Immature natural killer cell (primary cell): Measurements from ENCODE around the gene NKAIN1. TPM values are rescaled to one million over a fixed set of nuclear protein-coding genes. Genes with fewer than 3 reads are reported as not detected.
"Not testable (repeated sequence)": the region's sequence is repeated elsewhere in the genome, so short reads cannot be mapped to it uniquely, and the experiment has no call there.

Source experiments
- DNase-seq, 3 donors: peaks; one replicate each; pipeline ENCODE4 v3.0.0; 2022; ENCODE audit warnings: mixed read lengths in 1 of 3
- H3K27ac Mint-ChIP-seq, 6 donors: one replicate each; pipeline ENCODE4 v1.8.0; 2020; ENCODE audit warnings: mixed read lengths in 6 of 6, mild to moderate bottlenecking in 5 of 6, inconsistent platforms in 4 of 6, moderate library complexity in 3 of 6
- H3K27me3 Mint-ChIP-seq, 3 donors: one replicate each; pipeline ENCODE4 v1.8.0; 2020 to 2021; ENCODE audit warnings: low read depth in 3 of 3, mild to moderate bottlenecking in 3 of 3, mixed read lengths in 3 of 3, moderate library complexity in 3 of 3, inconsistent platforms in 1 of 3
- H3K36me3 Mint-ChIP-seq, 3 donors: one replicate each; pipeline ENCODE4 v1.8.0; 2020; ENCODE audit warnings: mixed read lengths in 3 of 3, inconsistent platforms in 2 of 3, mild to moderate bottlenecking in 2 of 3
- H3K4me1 Mint-ChIP-seq, 2 donors: one replicate each; pipeline ENCODE4 v1.8.0; 2020; ENCODE audit warnings: inconsistent platforms in 2 of 2, mild to moderate bottlenecking in 2 of 2, mixed read lengths in 2 of 2, moderate library complexity in 1 of 2
- H3K4me3 Mint-ChIP-seq, 5 donors: one replicate each; pipeline ENCODE4 v1.8.0; 2020; ENCODE audit warnings: mild to moderate bottlenecking in 5 of 5, mixed read lengths in 5 of 5, inconsistent platforms in 3 of 5, moderate library complexity in 3 of 5
- H3K9me3 Mint-ChIP-seq, 6 donors: one replicate each; pipeline ENCODE4 v1.8.0; 2020; ENCODE audit warnings: mild to moderate bottlenecking in 6 of 6, mixed read lengths in 6 of 6, inconsistent platforms in 4 of 6, moderate library complexity in 3 of 6
- polyA plus RNA-seq, 3 donors: library from polyadenylated mRNA; unstranded; fragments of 300-500 nt; fragmentation: Illumina TruSeq; gene quantifications; one replicate each; pipeline ENCODE4 v1.2.3, GENCODE V29; 2021

The NKAIN1 gene
- polyA plus RNA-seq, 3 donors from 2014 or later = 0.35 TPM; not detected in 2

- DNase-seq = no peak
- no peaks in the 10 kb centered on the region for H3K36me3 Mint-ChIP-seq
- peaks cover 6 to 12% of the 10 kb centered on the region in 2 donors for H3K4me1 Mint-ChIP-seq
- peaks cover 2 to 14% (median 8%) of the 10 kb centered on the region in 3 donors for H3K27me3 Mint-ChIP-seq
- no peak overlapping the region for H3K27ac Mint-ChIP-seq
- peak overlapping the region in 2 of 5 donors; percentile 33 to 51 for H3K4me3 Mint-ChIP-seq
- no peaks in the 10 kb centered on the region for H3K9me3 Mint-ChIP-seq
These were observed 59.3 kb downstream of the NKAIN1 start for GRCh38 chr1:31180338-31180737.

- not testable (repeated sequence) for H3K9me3 Mint-ChIP-seq, H3K36me3 Mint-ChIP-seq, H3K27me3 Mint-ChIP-seq, DNase-seq, H3K4me1 Mint-ChIP-seq, H3K27ac Mint-ChIP-seq, H3K4me3 Mint-ChIP-seq
These were observed 63.4 kb downstream of the NKAIN1 start for GRCh38 chr1:31176291-31176690.

GRCh38 chr1:31170486-31170735 lies 69.3 kb downstream of the NKAIN1 start:
- Mint-ChIP-seq H3K4me1 (no peaks in the 10 kb centered on the region), H3K27me3 (peaks cover 0 to 6% (median 0%) of the 10 kb centered on the region in 3 donors), H3K27ac (no peak overlapping the region)

GRCh38 chr1:31166462-31166861 lies 73.2 kb downstream of the NKAIN1 start:
- Mint-ChIP-seq H3K36me3 (no peaks in the 10 kb centered on the region), H3K9me3 (no peaks in the 10 kb centered on the region), H3K4me3 (no peak overlapping the region), H3K4me1 (peaks cover 0 to 11% of the 10 kb centered on the region in 2 donors), H3K27ac (no peak overlapping the region), H3K27me3 (peaks cover 2 to 6% (median 2%) of the 10 kb centered on the region in 3 donors)
- no peak for DNase-seq

More at GRCh38 chr1:31170486-31170735, 69.3 kb downstream of the NKAIN1 start:
- H3K36me3 Mint-ChIP-seq = no peaks in the 10 kb centered on the region
- DNase-seq = no peak
- H3K9me3 Mint-ChIP-seq = no peaks in the 10 kb centered on the region
- no peak overlapping the region for H3K4me3 Mint-ChIP-seq

- DNase-seq = no peak
- Mint-ChIP-seq H3K4me1 (peaks cover 0 to 13% of the 10 kb centered on the region in 2 donors), H3K27me3 (peaks cover 2 to 6% (median 5%) of the 10 kb centered on the region in 3 donors), H3K9me3 (no peaks in the 10 kb centered on the region), H3K27ac (no peak overlapping the region), H3K36me3 (no peaks in the 10 kb centered on the region), H3K4me3 (no peak overlapping the region)
These were observed 75.4 kb downstream of the NKAIN1 start for GRCh38 chr1:31164291-31164690.

GRCh38 chr1:31163866-31164265 lies 75.8 kb downstream of the NKAIN1 start:
- Mint-ChIP-seq H3K36me3 (no peaks in the 10 kb centered on the region), H3K27me3 (peaks cover 2 to 6% (median 5%) of the 10 kb centered on the region in 3 donors), H3K27ac (no peak overlapping the region), H3K9me3 (no peaks in the 10 kb centered on the region), H3K4me1 (peaks cover 0 to 13% of the 10 kb centered on the region in 2 donors), H3K4me3 (no peak overlapping the region)
- no peak for DNase-seq

GRCh38 chr1:31161571-31161970 lies 78.1 kb downstream of the NKAIN1 start:
- Mint-ChIP-seq H3K27me3 (peaks cover 2 to 5% (median 4%) of the 10 kb centered on the region in 3 donors), H3K27ac (no peak overlapping the region), H3K36me3 (no peaks in the 10 kb centered on the region), H3K9me3 (no peaks in the 10 kb centered on the region), H3K4me3 (peak overlapping the region in 1 of 5 donors; percentile 23), H3K4me1 (peaks cover 0 to 13% of the 10 kb centered on the region in 2 donors)
- DNase-seq = no peak

GRCh38 chr1:31159869-31160611 lies 79.6 kb downstream of the NKAIN1 start:
- H3K27ac Mint-ChIP-seq = no peak overlapping the region
- no peak for DNase-seq
- no peaks in the 10 kb centered on the region for H3K9me3 Mint-ChIP-seq
- H3K27me3 Mint-ChIP-seq = peaks cover 2 to 5% (median 2%) of the 10 kb centered on the region in 3 donors
- H3K4me1 Mint-ChIP-seq = peaks cover 5 to 20% of the 10 kb centered on the region in 2 donors
- no peaks in the 10 kb centered on the region for H3K36me3 Mint-ChIP-seq
- no peak overlapping the region for H3K4me3 Mint-ChIP-seq

- Mint-ChIP-seq H3K27ac (no peak overlapping the region), H3K4me3 (no peak overlapping the region), H3K27me3 (peaks cover 2 to 5% (median 2%) of the 10 kb centered on the region in 3 donors), H3K36me3 (no peaks in the 10 kb centered on the region), H3K9me3 (no peaks in the 10 kb centered on the region), H3K4me1 (peaks cover 7 to 23% of the 10 kb centered on the region in 2 donors)
- no peak for DNase-seq
These were observed 80.4 kb downstream of the NKAIN1 start for GRCh38 chr1:31159323-31159722.

GRCh38 chr1:31155216-31155806 lies 84.4 kb downstream of the NKAIN1 start:
- peak overlapping the region; percentile 82 to 88 (median 87) for H3K4me3 Mint-ChIP-seq
- peak; percentile 12 to 28 (median 24) for DNase-seq
- H3K4me1 Mint-ChIP-seq = peaks cover 9 to 13% of the 10 kb centered on the region in 2 donors
- H3K27ac Mint-ChIP-seq = peak overlapping the region in 1 of 6 donors; percentile 70
- H3K27me3 Mint-ChIP-seq = peaks cover 0 to 5% (median under 1%) of the 10 kb centered on the region in 3 donors
- no peaks in the 10 kb centered on the region for H3K36me3 Mint-ChIP-seq
- no peaks in the 10 kb centered on the region for H3K9me3 Mint-ChIP-seq

- Mint-ChIP-seq H3K36me3 (no peaks in the 10 kb centered on the region), H3K27me3 (peaks cover 0 to 5% (median 2%) of the 10 kb centered on the region in 3 donors), H3K27ac (peak overlapping the region in 3 of 6 donors; percentile 22 to 60 (median 45)), H3K4me3 (peak overlapping the region; percentile 72 to 88 (median 87)), H3K4me1 (peaks cover 9 to 13% of the 10 kb centered on the region in 2 donors), H3K9me3 (no peaks in the 10 kb centered on the region)
- DNase-seq = peak in 2 of 3 donors; percentile 19 to 30
These were observed 85.0 kb downstream of the NKAIN1 start for GRCh38 chr1:31154632-31155215.

GRCh38 chr1:31154000-31154631 lies 85.6 kb downstream of the NKAIN1 start:
- H3K27me3 Mint-ChIP-seq = peaks cover 0 to 5% (median 2%) of the 10 kb centered on the region in 3 donors
- no peak for DNase-seq
- peak overlapping the region; percentile 72 to 88 (median 79) for H3K4me3 Mint-ChIP-seq
- no peaks in the 10 kb centered on the region for H3K36me3 Mint-ChIP-seq
- no peaks in the 10 kb centered on the region for H3K9me3 Mint-ChIP-seq
- H3K27ac Mint-ChIP-seq = peak overlapping the region in 4 of 6 donors; percentile 22 to 60 (median 36)
- H3K4me1 Mint-ChIP-seq = peaks cover 9 to 13% of the 10 kb centered on the region in 2 donors

- Mint-ChIP-seq H3K36me3 (no peaks in the 10 kb centered on the region), H3K4me3 (peak overlapping the region; percentile 34 to 80 (median 71)), H3K27me3 (peaks cover 0 to 5% (median 2%) of the 10 kb centered on the region in 3 donors), H3K9me3 (no peaks in the 10 kb centered on the region), H3K27ac (no peak overlapping the region), H3K4me1 (peaks cover 9 to 13% of the 10 kb centered on the region in 2 donors)
- no peak for DNase-seq
These were observed 86.3 kb downstream of the NKAIN1 start for GRCh38 chr1:31153423-31153822.
